T-helper 17 cell (primary cell): ENCODE results near the gene RFX2. TPM values are rescaled to one million over a fixed set of nuclear protein-coding genes. Genes with fewer than 3 reads are reported as not detected.

Experiments
- ATAC-seq: fragments of 150-1000 bp; cut with Tn5 transposase; 2 replicates; pipeline ENCODE4 v1.10.0; 2021; ENCODE audit warnings: mild to moderate bottlenecking, moderate library complexity
- DNase-seq, 3 donors: peaks; one replicate each; pipeline versions ENCODE4 v3.0.0 to v3.0.0-alpha.2; 2020 to 2021
- H3K9me3 ChIP-seq: one replicate; pipeline ENCODE4 v1.7.0; 2013; ENCODE audit warnings: low read length, mild to moderate bottlenecking; ENCODE audit not compliant: control insufficient read depth, poor library complexity, severe bottlenecking
- H3K27ac Mint-ChIP-seq: one replicate; pipeline ENCODE4 v1.8.0; 2022; ENCODE audit warnings: mild to moderate bottlenecking, moderate library complexity, mixed read lengths
- H3K27me3 Mint-ChIP-seq: one replicate; pipeline ENCODE4 v1.8.0; 2022; ENCODE audit warnings: mixed read lengths
- H3K36me3 Mint-ChIP-seq: one replicate; pipeline ENCODE4 v1.8.0; 2022; ENCODE audit warnings: low read depth, mixed read lengths
- H3K4me1 Mint-ChIP-seq: one replicate; pipeline ENCODE4 v1.8.0; 2022; ENCODE audit warnings: mild to moderate bottlenecking, mixed read lengths
- H3K4me3 Mint-ChIP-seq: one replicate; pipeline ENCODE4 v1.8.0; 2022; ENCODE audit warnings: mild to moderate bottlenecking, moderate library complexity, mixed read lengths
- total RNA-seq, 4 donors: library from RNA in 2 of 4; stranded (reverse) in 2 of 4; gene quantifications; one replicate each; pipeline ENCODE4 v1.2.3 and lab custom pipeline; 2022 to 2026

The RFX2 gene
- total RNA-seq, 2 donors from 2014 or later: 9.0 to 23.3 TPM

DNA sequence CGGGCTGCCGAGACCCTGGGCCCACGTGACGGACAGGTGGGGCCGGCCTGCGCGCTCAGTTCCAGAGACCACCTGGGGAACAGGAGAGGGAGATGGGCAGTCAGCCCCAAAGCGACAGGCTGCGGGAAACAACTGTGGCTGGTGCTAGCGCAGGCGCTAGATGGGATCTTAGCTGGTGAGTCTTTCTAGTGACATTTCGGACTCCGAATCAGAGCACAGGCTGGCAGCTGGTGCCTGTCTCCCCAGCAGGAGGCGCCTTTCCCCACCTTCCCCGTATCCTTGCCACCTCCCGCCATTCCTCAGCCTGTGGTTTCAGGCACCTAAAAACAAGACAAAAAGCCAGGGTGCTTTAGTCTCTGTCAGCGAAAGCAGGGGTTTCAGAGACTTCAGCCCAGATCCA lies 112.9 kb downstream of the RFX2 start:
- no peak overlapping the region for H3K4me3 Mint-ChIP-seq
- H3K9me3 ChIP-seq: no peaks in the 10 kb centered on the region
- no peak overlapping the region for H3K27ac Mint-ChIP-seq
- no peaks in the 10 kb centered on the region for H3K4me1 Mint-ChIP-seq
- no peaks in the 10 kb centered on the region for H3K27me3 Mint-ChIP-seq
- ATAC-seq (no peak), DNase-seq (no peak)
- H3K36me3 Mint-ChIP-seq: peaks cover 3% of the 10 kb centered on the region

GRCh38 chr19:5996623-5997320 lies 113.5 kb downstream of the RFX2 start:
- ATAC-seq (no peak), DNase-seq (no peak)
- no peaks in the 10 kb centered on the region for H3K9me3 ChIP-seq
- Mint-ChIP-seq H3K4me1 (no peaks in the 10 kb centered on the region), H3K36me3 (peaks cover 3% of the 10 kb centered on the region), H3K27me3 (no peaks in the 10 kb centered on the region), H3K4me3 (no peak overlapping the region), H3K27ac (no peak overlapping the region)

GRCh38 chr19:5996102-5996501 lies 114.2 kb downstream of the RFX2 start:
- H3K36me3 Mint-ChIP-seq: peaks cover 3% of the 10 kb centered on the region
- H3K9me3 ChIP-seq: no peaks in the 10 kb centered on the region
- no peaks in the 10 kb centered on the region for H3K4me1 Mint-ChIP-seq
- H3K27me3 Mint-ChIP-seq: no peaks in the 10 kb centered on the region
- no peak overlapping the region for H3K4me3 Mint-ChIP-seq
- DNase-seq (no peak), ATAC-seq (no peak)
- no peak overlapping the region for H3K27ac Mint-ChIP-seq

- Mint-ChIP-seq H3K36me3 (peaks cover 3% of the 10 kb centered on the region), H3K4me1 (no peaks in the 10 kb centered on the region), H3K27me3 (no peaks in the 10 kb centered on the region), H3K4me3 (no peak overlapping the region), H3K27ac (no peak overlapping the region)
- H3K9me3 ChIP-seq: no peaks in the 10 kb centered on the region
- ATAC-seq: no peak
- DNase-seq: no peak
Measured at GRCh38 chr19:5995606-5996005, 114.7 kb downstream of the RFX2 start.

DNA sequence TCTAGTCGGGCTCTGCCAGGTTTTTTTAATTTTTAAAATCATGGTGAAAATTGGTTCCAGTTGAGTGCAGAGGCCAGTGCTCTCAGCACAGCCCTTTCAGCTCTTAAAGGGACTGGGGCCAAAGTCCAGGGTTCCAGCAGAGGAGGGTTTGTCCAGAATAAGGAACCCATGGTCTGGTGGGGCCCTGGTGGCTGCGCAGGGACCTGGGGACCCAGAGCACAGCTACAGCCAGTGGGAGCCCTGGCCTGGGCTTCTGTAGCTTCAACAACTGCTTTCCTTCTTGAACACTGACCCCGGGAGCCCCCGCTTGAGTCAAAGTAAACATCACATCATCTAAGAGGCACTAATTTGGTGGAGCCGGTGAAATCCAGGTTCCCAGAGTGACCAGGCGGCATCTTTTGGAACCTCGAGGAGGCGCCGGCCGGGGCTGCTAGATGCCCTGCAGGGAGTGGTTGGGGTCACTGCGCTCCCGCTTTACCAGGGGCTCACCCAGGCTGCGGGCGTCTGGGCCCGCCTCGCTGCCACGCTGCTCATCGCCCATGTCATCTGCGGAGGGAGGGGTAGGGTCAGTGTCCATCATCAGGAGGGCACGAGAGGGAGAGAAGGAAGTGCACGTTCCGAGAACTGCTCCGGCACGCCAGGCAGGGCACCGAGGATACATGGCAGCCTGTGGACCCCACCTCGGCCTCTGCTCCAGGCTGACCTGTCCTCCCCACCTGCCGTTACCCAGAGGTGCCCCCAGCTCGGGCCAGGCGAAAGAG lies 115.7 kb downstream of the RFX2 start:
- Mint-ChIP-seq H3K4me1 (peaks cover 3% of the 10 kb centered on the region), H3K27ac (no peak overlapping the region), H3K4me3 (no peak overlapping the region)

GRCh38 chr19:5993648-5994358 lies 116.5 kb downstream of the RFX2 start:
- H3K9me3 ChIP-seq: no peaks in the 10 kb centered on the region
- DNase-seq (no peak), ATAC-seq (no peak)
- no peaks in the 10 kb centered on the region for H3K27me3 Mint-ChIP-seq
- H3K4me3 Mint-ChIP-seq: no peak overlapping the region
- H3K4me1 Mint-ChIP-seq: peaks cover 5% of the 10 kb centered on the region
- peaks cover 2% of the 10 kb centered on the region for H3K36me3 Mint-ChIP-seq
- no peak overlapping the region for H3K27ac Mint-ChIP-seq

More for the DNA sequence above, 115.7 kb downstream of the RFX2 start:
- Mint-ChIP-seq H3K36me3 (peaks cover 4% of the 10 kb centered on the region), H3K27me3 (no peaks in the 10 kb centered on the region)
- H3K9me3 ChIP-seq: no peaks in the 10 kb centered on the region
- DNase-seq: no peak
- no peak for ATAC-seq

DNA sequence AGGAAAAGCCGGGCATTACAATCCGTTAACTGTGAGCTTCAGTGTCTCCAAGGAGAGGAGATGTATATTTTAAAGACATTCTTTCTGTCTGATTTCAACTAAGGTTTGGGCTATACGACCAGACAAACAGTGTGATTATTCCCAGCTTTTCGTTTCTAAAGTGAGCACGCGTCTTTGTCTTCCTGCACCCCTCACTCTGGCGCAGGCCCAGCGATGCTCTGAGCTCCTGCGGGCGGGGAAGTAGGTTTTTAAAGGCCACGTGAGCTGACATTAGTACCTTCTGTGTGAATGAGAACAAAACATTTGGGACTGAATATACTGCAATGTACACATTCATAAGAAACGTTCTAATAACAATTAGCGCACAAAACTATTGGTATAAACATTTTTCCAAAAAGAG lies 117.1 kb downstream of the RFX2 start:
- ATAC-seq (no peak), DNase-seq (no peak)
- peaks cover 2% of the 10 kb centered on the region for H3K36me3 Mint-ChIP-seq
- no peaks in the 10 kb centered on the region for H3K9me3 ChIP-seq
- peaks cover 7% of the 10 kb centered on the region for H3K4me1 Mint-ChIP-seq
- H3K27ac Mint-ChIP-seq: no peak overlapping the region
- H3K4me3 Mint-ChIP-seq: no peak overlapping the region
- H3K27me3 Mint-ChIP-seq: no peaks in the 10 kb centered on the region

- Mint-ChIP-seq H3K4me3 (no peak overlapping the region), H3K4me1 (peaks cover 7% of the 10 kb centered on the region), H3K27me3 (no peaks in the 10 kb centered on the region), H3K36me3 (peaks cover 2% of the 10 kb centered on the region), H3K27ac (no peak overlapping the region)
- no peak for ATAC-seq
- DNase-seq: no peak
- H3K9me3 ChIP-seq: no peaks in the 10 kb centered on the region
Measured at GRCh38 chr19:5992756-5993155, 117.5 kb downstream of the RFX2 start.

GRCh38 chr19:5991244-5991838 lies 119.0 kb downstream of the RFX2 start:
- H3K4me1 Mint-ChIP-seq: peaks cover 14% of the 10 kb centered on the region
- no peak overlapping the region for H3K4me3 Mint-ChIP-seq
- no peak overlapping the region for H3K27ac Mint-ChIP-seq
- H3K9me3 ChIP-seq: no peaks in the 10 kb centered on the region
- H3K27me3 Mint-ChIP-seq: no peaks in the 10 kb centered on the region
- DNase-seq (no peak), ATAC-seq (no peak)
- peaks cover 2% of the 10 kb centered on the region for H3K36me3 Mint-ChIP-seq

GRCh38 chr19:5990289-5990797 lies 120.0 kb downstream of the RFX2 start:
- ATAC-seq: no peak
- peak overlapping the region; percentile 27 for H3K27ac Mint-ChIP-seq
- peaks cover 2% of the 10 kb centered on the region for H3K36me3 Mint-ChIP-seq
- no peaks in the 10 kb centered on the region for H3K9me3 ChIP-seq
- H3K27me3 Mint-ChIP-seq: no peaks in the 10 kb centered on the region
- H3K4me1 Mint-ChIP-seq: peaks cover 14% of the 10 kb centered on the region
- DNase-seq: no peak
- no peak overlapping the region for H3K4me3 Mint-ChIP-seq

DNA sequence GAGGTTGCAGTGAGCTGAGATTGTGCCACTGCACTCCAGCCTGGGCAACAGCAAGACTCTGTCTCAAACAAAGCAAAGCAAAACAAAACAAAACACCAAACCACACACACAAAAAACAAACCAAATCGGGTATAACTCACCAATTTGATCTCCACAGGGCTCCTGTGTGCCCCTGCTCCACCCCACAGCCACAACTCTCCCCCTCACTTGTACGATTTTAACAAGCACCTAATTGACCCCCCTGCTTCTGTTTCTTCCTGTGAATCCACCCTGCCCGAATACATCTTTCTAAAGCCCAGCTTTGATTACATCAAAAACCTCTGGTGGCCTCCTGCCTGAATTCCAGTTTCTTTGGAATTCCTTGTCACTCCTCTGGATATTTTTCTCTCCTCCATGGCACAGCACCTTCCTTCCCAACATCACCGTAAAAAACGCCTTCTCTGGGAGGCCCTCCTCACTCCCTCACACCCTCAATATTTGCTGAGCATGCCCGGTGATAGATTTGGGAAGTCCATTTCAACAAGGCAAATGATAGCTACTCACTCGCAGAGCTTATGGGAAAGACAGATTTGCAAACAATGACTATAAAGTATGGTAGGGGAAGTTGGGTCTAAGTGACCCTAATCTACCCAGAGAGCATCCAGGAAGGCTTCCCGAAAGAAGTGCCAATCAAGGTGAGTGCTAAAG lies 120.8 kb downstream of the RFX2 start:
- no peak overlapping the region for H3K4me3 Mint-ChIP-seq
- DNase-seq (no peak), ATAC-seq (no peak)
- no peaks in the 10 kb centered on the region for H3K27me3 Mint-ChIP-seq
- peaks cover 14% of the 10 kb centered on the region for H3K4me1 Mint-ChIP-seq
- peaks cover 2% of the 10 kb centered on the region for H3K36me3 Mint-ChIP-seq
- H3K27ac Mint-ChIP-seq: peak overlapping the region; percentile 27
- no peaks in the 10 kb centered on the region for H3K9me3 ChIP-seq

GRCh38 chr19:5988517-5989387 lies 121.5 kb downstream of the RFX2 start:
- DNase-seq (no peak), ATAC-seq (no peak)
- Mint-ChIP-seq H3K36me3 (peaks cover 2% of the 10 kb centered on the region), H3K4me1 (peaks cover 14% of the 10 kb centered on the region), H3K4me3 (peak overlapping the region; percentile 61), H3K27me3 (no peaks in the 10 kb centered on the region), H3K27ac (no peak overlapping the region)
- H3K9me3 ChIP-seq: no peaks in the 10 kb centered on the region
